CD4-positive, alpha-beta T cell (primary cell): ENCODE measurements around the gene XPO5. TPM values are rescaled to one million over a fixed set of nuclear protein-coding genes. Genes with fewer than 3 reads are reported as not detected.

Experiments
- ATAC-seq: fragments of 200-7000 bp; cut with Tn5 transposase; one replicate; pipeline ENCODE4 v1.10.0; 2022; ENCODE audit warnings: mild to moderate bottlenecking; ENCODE audit not compliant: poor library complexity
- CTCF ChIA-PET: fragments of 350-600 bp; sonication (Branson Sonifier 250); formaldehyde crosslinking; loops from one replicate; lab custom pipeline; 2021; ENCODE audit warnings: antibody characterized with exemption, inconsistent platforms; lab: Charles Lee
- POLR2A ChIA-PET: fragments of 350-600 bp; sonication (Branson Sonifier 250); formaldehyde crosslinking; loops from one replicate; lab custom pipeline; 2021; ENCODE audit warnings: antibody characterized with exemption, inconsistent platforms; lab: Charles Lee
- DNase-seq, 14 experiments: peaks; one replicate each; pipeline ENCODE4 v3.0.0-alpha.2; 2013 to 2020; ENCODE audit warnings: mixed read lengths in 2 of 14
- H3K27ac ChIP-seq, 2 donors: one replicate each; pipeline versions ENCODE4 v1.5.1 to v1.7.0; 2013; ENCODE audit warnings: low read length in 2 of 2, low read depth in 1 of 2, mild to moderate bottlenecking in 1 of 2
- H3K27me3 ChIP-seq, 2 experiments: 1 replicate in 1 of 2; 2 replicates in 1 of 2; pipeline versions ENCODE4 v1.6.1 to v1.7.0; 2013; ENCODE audit warnings: low read length in 2 of 2, control low read depth in 1 of 2, mild to moderate bottlenecking in 1 of 2, moderate library complexity in 1 of 2; ENCODE audit not compliant: insufficient read depth in 2 of 2, control insufficient read depth in 1 of 2
- H3K36me3 ChIP-seq: one replicate; pipeline ENCODE4 v1.6.1; 2013; ENCODE audit warnings: low read length, control low read depth; ENCODE audit not compliant: insufficient read depth
- H3K4me1 ChIP-seq: one replicate; pipeline ENCODE4 v1.6.1; 2013; ENCODE audit warnings: low read length, control low read depth; ENCODE audit not compliant: insufficient read depth
- H3K4me3 ChIP-seq: one replicate; pipeline ENCODE4 v1.5.1; 2013; ENCODE audit warnings: mild to moderate bottlenecking, low read length, moderate library complexity
- H3K9me3 ChIP-seq, 2 experiments: 1 replicate in 1 of 2; 2 replicates in 1 of 2; pipeline versions ENCODE4 v1.6.1 to v1.7.0; 2013; ENCODE audit warnings: low read length in 2 of 2, mild to moderate bottlenecking in 2 of 2, control low read depth in 1 of 2, moderate library complexity in 1 of 2; ENCODE audit not compliant: control insufficient read depth in 1 of 2, insufficient read depth in 1 of 2
- H3K27ac Mint-ChIP-seq: one replicate; pipeline ENCODE4 v1.8.0; 2020; ENCODE audit warnings: mixed read lengths
- H3K27me3 Mint-ChIP-seq: one replicate; pipeline ENCODE4 v1.8.0; 2021; ENCODE audit warnings: mixed read lengths
- H3K36me3 Mint-ChIP-seq: one replicate; pipeline ENCODE4 v1.8.0; 2021; ENCODE audit warnings: low read depth, mixed read lengths
- H3K4me1 Mint-ChIP-seq: one replicate; pipeline ENCODE4 v1.8.0; 2021; ENCODE audit warnings: low read depth, mixed read lengths
- H3K4me3 Mint-ChIP-seq: one replicate; pipeline ENCODE4 v1.8.0; 2020; ENCODE audit warnings: mild to moderate bottlenecking, mixed read lengths
- H3K9me3 Mint-ChIP-seq: one replicate; pipeline ENCODE4 v1.8.0; 2020; ENCODE audit warnings: mixed read lengths
- intact Hi-C, 2 experiments: fragments of 100-400 bp; cut with DNase I in 1 of 2; cut with micrococcal nuclease in 1 of 2; formaldehyde crosslinking; loops; one replicate each; pipeline versions ENCODE4 v1.15.1 to v1.9.0; 2023 to 2025; cut with DNase I, micrococcal nuclease
- total RNA-seq, 174 experiments: library from RNA in 2 of 174; stranded (reverse) in 2 of 174; gene quantifications; one replicate each; pipeline ENCODE4 v1.2.3 and lab custom pipeline; 2021 to 2026
- TF ChIP-seq, protein P1 (sequence below): fragments of 200-600 bp; IDR thresholded peaks from one replicate; pipeline ENCODE4 v1.8.0; 2022; ENCODE audit warnings: antibody characterized with exemption, mild to moderate bottlenecking

The XPO5 gene
- total RNA-seq, 2 experiments from 2014 or later: 26.8 to 31.2 TPM

- intact Hi-C loops: loop anchor here (1.0 to 10.0 kb wide), 7 partner anchors 51 to 601 kb away; partner anchors contain the start of gene ZNF318 (in 2 of the 2)
- H3K27ac ChIP-seq: no peak overlapping the region
- H3K27me3 Mint-ChIP-seq: peaks cover 23% of the 10 kb centered on the region
Observed at GRCh38 chr6:43505718-43506117, 70.1 kb downstream of the XPO5 start.

DNA sequence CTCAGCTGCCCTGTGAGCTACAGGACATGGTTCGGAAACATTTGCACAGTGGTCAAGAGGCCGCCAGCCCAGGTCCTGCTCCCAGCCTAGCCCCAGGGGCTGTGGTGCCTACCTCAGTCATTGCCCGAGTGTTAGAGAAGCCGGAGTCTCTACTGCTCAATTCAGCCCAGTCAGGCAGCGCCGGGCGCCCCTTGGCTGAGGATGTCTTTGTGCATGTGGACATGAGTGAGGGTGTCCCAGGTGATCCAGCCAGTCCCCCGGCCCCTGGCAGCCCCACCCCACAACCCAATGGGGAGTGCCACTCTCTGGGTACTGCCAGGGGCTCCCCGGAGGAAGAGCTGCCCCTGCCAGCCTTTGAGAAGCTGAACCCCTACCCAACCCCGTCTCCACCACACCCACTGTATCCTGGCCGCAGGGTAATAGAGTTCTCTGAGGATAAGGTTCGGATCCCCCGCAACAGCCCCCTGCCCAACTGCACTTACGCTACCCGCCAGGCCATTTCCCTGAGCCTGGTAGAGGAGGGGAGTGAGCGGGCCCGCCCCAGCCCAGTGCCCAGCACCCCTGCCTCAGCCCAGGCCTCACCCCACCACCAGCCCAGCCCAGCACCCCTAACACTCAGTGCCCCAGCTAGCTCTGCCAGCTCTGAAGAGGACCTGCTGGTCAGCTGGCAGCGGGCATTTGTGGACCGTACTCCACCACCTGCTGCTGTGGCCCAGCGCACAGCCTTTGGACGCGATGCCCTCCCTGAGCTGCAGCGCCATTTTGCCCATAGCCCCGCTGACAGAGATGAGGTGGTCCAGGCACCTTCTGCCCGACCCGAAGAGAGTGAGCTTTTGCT lies 70.9 kb downstream of the XPO5 start:
- intact Hi-C loops: loop anchor here (5.0 to 10.0 kb wide), 5 partner anchors 118 to 600 kb away; partner anchors contain the start of gene ZNF318 (in 2 of the 2)
- DNase-seq (no peak), ATAC-seq (no peak)
- CTCF ChIA-PET: interaction anchor here (0.7 to 1.0 kb wide), 2 partner anchors 18 to 264 kb away, joined by 3 read pairs; no protein-coding TSS in a partner anchor
- H3K27ac Mint-ChIP-seq: no peak overlapping the region
- Histone ChIP-seq H3K36me3 (peaks cover 51% of the 10 kb centered on the region), H3K27ac (no peak overlapping the region), H3K27me3 (peaks cover 20% of the 10 kb centered on the region in 2 experiments), H3K4me1 (peaks cover 21% of the 10 kb centered on the region), H3K9me3 (no peaks in the 10 kb centered on the region), H3K4me3 (no peak overlapping the region)
- peaks cover 66% of the 10 kb centered on the region for H3K36me3 Mint-ChIP-seq
- no peak overlapping the region for H3K4me3 Mint-ChIP-seq
- H3K4me1 Mint-ChIP-seq: peaks cover 15% of the 10 kb centered on the region
- H3K9me3 Mint-ChIP-seq: no peaks in the 10 kb centered on the region
- POLR2A ChIA-PET: interaction anchor here (0.9 to 1.3 kb wide), 2 partner anchors 49 to 136 kb away, joined by 3 to 4 read pairs; partner anchors contain the start of gene DLK2
- H3K27me3 Mint-ChIP-seq: peaks cover 23% of the 10 kb centered on the region
- TF ChIP-seq, protein P1, sequence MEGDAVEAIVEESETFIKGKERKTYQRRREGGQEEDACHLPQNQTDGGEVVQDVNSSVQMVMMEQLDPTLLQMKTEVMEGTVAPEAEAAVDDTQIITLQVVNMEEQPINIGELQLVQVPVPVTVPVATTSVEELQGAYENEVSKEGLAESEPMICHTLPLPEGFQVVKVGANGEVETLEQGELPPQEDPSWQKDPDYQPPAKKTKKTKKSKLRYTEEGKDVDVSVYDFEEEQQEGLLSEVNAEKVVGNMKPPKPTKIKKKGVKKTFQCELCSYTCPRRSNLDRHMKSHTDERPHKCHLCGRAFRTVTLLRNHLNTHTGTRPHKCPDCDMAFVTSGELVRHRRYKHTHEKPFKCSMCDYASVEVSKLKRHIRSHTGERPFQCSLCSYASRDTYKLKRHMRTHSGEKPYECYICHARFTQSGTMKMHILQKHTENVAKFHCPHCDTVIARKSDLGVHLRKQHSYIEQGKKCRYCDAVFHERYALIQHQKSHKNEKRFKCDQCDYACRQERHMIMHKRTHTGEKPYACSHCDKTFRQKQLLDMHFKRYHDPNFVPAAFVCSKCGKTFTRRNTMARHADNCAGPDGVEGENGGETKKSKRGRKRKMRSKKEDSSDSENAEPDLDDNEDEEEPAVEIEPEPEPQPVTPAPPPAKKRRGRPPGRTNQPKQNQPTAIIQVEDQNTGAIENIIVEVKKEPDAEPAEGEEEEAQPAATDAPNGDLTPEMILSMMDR: no peak

More at GRCh38 chr6:43505718-43506117, 70.1 kb downstream of the XPO5 start:
- Histone ChIP-seq H3K4me1 (peaks cover 26% of the 10 kb centered on the region), H3K36me3 (peaks cover 44% of the 10 kb centered on the region), H3K4me3 (no peak overlapping the region), H3K9me3 (no peaks in the 10 kb centered on the region), H3K27me3 (peaks cover 20% of the 10 kb centered on the region in 2 experiments)
- H3K4me1 Mint-ChIP-seq: peaks cover 15% of the 10 kb centered on the region
- TF ChIP-seq, protein P1: no peak
- ATAC-seq: no peak
- H3K4me3 Mint-ChIP-seq: no peak overlapping the region
- CTCF ChIA-PET: interaction anchor here (0.7 to 2.7 kb wide), 14 partner anchors 10 to 276 kb away, joined by 3 to 13 read pairs (median 4); partner anchors contain the start of genes ABCC10, DLK2, DNPH1 and POLR1C
- H3K27ac Mint-ChIP-seq: no peak overlapping the region
- DNase-seq: no peak
- peaks cover 60% of the 10 kb centered on the region for H3K36me3 Mint-ChIP-seq
- POLR2A ChIA-PET: interaction anchor here (0.7 to 1.4 kb wide), 4 partner anchors 32 to 473 kb away, joined by 3 to 4 read pairs (median 4); partner anchors contain the start of gene DLK2
- H3K9me3 Mint-ChIP-seq: no peaks in the 10 kb centered on the region

DNA sequence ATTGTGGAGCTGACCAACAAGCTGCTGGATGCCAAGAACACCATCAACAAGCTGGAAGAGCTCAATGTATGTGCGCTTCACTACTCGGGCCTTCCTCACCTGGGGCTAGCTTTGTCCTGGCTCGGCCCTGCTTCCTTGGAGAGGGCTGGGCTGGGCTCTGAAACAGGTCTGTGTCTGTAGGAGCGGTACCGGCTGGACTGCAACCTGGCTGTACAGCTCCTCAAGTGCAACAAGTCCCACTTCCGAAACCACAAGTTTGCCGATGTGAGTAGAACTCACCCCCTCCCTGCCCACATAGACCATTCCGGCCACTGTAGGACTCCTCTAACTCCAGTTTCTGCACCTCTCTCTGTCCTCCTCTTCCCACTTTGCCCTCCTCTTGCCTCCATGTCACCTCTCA lies 72.4 kb downstream of the XPO5 start:
- no peak overlapping the region for H3K4me3 ChIP-seq
- peaks cover 66% of the 10 kb centered on the region for H3K36me3 ChIP-seq
- intact Hi-C loops: loop anchor here in 1 of 2 experiments (10.0 kb wide), 1 partner anchor 599 kb away; no protein-coding TSS in a partner anchor
- CTCF ChIA-PET: no interaction called here
- peaks cover 6% of the 10 kb centered on the region for H3K4me1 Mint-ChIP-seq
- no peak for ATAC-seq
- peaks cover 13% of the 10 kb centered on the region for H3K27me3 Mint-ChIP-seq
- H3K27ac Mint-ChIP-seq: no peak overlapping the region
- H3K9me3 ChIP-seq: no peaks in the 10 kb centered on the region
- peaks cover 73% of the 10 kb centered on the region for H3K36me3 Mint-ChIP-seq
- H3K4me1 ChIP-seq: peaks cover 14% of the 10 kb centered on the region
- H3K9me3 Mint-ChIP-seq: no peaks in the 10 kb centered on the region
- H3K27ac ChIP-seq: no peak overlapping the region
- DNase-seq: no peak
- H3K27me3 ChIP-seq: peaks cover 9 to 10% of the 10 kb centered on the region in 2 experiments
- POLR2A ChIA-PET: interaction anchor here (0.9 kb wide), 1 partner anchor 48 kb away, joined by 4 read pairs; the partner anchor contains the start of gene DLK2
- TF ChIP-seq, protein P1: no peak
- H3K4me3 Mint-ChIP-seq: no peak overlapping the region
